Neuronal stem cell (in vitro differentiated cells): ENCODE results near the gene PCCA.

Source experiments
- DNase-seq: peaks from one replicate; pipeline ENCODE4 v3.0.0-alpha.2; 2013; ENCODE audit warnings: low spot score
- H2AFZ ChIP-seq: one replicate; pipeline ENCODE4 v1.6.1; 2013; ENCODE audit warnings: mild to moderate bottlenecking, low read length, inconsistent platforms
- H2AK5ac ChIP-seq: 2 replicates; pipeline ENCODE4 v1.6.1; 2013; ENCODE audit warnings: low read depth, mild to moderate bottlenecking, inconsistent platforms, low read length, moderate library complexity, mixed read lengths
- H2BK120ac ChIP-seq: 2 replicates; pipeline ENCODE4 v1.6.1; 2013; ENCODE audit warnings: low read depth, mild to moderate bottlenecking, inconsistent platforms, low read length, moderate library complexity, mixed read lengths
- H2BK12ac ChIP-seq: one replicate; pipeline ENCODE4 v1.6.1; 2013; ENCODE audit warnings: low read length, inconsistent platforms
- H2BK15ac ChIP-seq: 2 replicates; pipeline ENCODE4 v1.6.1; 2013; ENCODE audit warnings: mild to moderate bottlenecking, low read length, inconsistent platforms, mixed read lengths
- H2BK5ac ChIP-seq: one replicate; pipeline ENCODE4 v1.6.1; 2013; ENCODE audit warnings: inconsistent platforms, mild to moderate bottlenecking, low read length, moderate library complexity
- H3K14ac ChIP-seq: one replicate; pipeline ENCODE4 v1.6.1; 2013; ENCODE audit warnings: low read length, inconsistent platforms
- H3K18ac ChIP-seq: 2 replicates; pipeline ENCODE4 v1.6.1; 2013; ENCODE audit warnings: low read length, inconsistent platforms
- H3K23ac ChIP-seq: 2 replicates; pipeline ENCODE4 v1.6.1; 2013; ENCODE audit warnings: low read depth, mild to moderate bottlenecking, mixed read lengths, low read length, inconsistent platforms; ENCODE audit not compliant: poor library complexity
- H3K27ac ChIP-seq: replicated peaks from 3 replicates; pipeline ENCODE4 v1.5.1; 2013; ENCODE audit warnings: low read length, inconsistent platforms
- H3K27me3 ChIP-seq, 3 experiments: 2 replicates each; pipeline ENCODE4 v1.6.1; 2013; ENCODE audit warnings: low read length in 3 of 3, mild to moderate bottlenecking in 2 of 3, inconsistent platforms in 1 of 3, low read depth in 1 of 3, mixed read lengths in 1 of 3, moderate library complexity in 1 of 3; ENCODE audit not compliant: control insufficient read depth in 3 of 3, insufficient read depth in 3 of 3
- H3K36me3 ChIP-seq, 2 donors: replicated peaks in 1 of 2; 2 replicates each; pipeline ENCODE4 v1.6.1; 2013; ENCODE audit warnings: low read length in 2 of 2; ENCODE audit not compliant: control insufficient read depth in 2 of 2, insufficient read depth in 2 of 2
- H3K4ac ChIP-seq: 2 replicates; pipeline ENCODE4 v1.6.1; 2013; ENCODE audit warnings: inconsistent platforms, mild to moderate bottlenecking, low read length, moderate library complexity
- H3K4me1 ChIP-seq, 2 donors: 1 replicate in 1 of 2; 2 replicates in 1 of 2; pipeline ENCODE4 v1.6.1; 2013; ENCODE audit warnings: low read length in 2 of 2, low read depth in 1 of 2; ENCODE audit not compliant: control insufficient read depth in 2 of 2, insufficient read depth in 1 of 2
- H3K4me2 ChIP-seq: one replicate; pipeline ENCODE4 v1.6.1; 2013; ENCODE audit warnings: mild to moderate bottlenecking, low read length, inconsistent platforms; ENCODE audit not compliant: insufficient read depth, poor library complexity, severe bottlenecking
- H3K4me3 ChIP-seq, 2 donors: 2 replicates each; pipeline ENCODE4 v1.5.1; 2013; ENCODE audit warnings: low read length in 2 of 2, mild to moderate bottlenecking in 2 of 2, inconsistent platforms in 1 of 2, moderate library complexity in 1 of 2
- H3K79me1 ChIP-seq: one replicate; pipeline ENCODE4 v1.6.1; 2013; ENCODE audit warnings: low read depth, mild to moderate bottlenecking, inconsistent platforms, low read length, moderate library complexity
- H3K9ac ChIP-seq: one replicate; pipeline ENCODE4 v1.6.1; 2013; ENCODE audit warnings: mild to moderate bottlenecking, low read depth, low read length, inconsistent platforms; ENCODE audit not compliant: poor library complexity
- H3K9me3 ChIP-seq, 2 donors: replicated peaks in 1 of 2; 2 replicates each; pipeline versions ENCODE3 to v1.6.1; 2013; ENCODE audit warnings: low read length in 2 of 2, mild to moderate bottlenecking in 2 of 2, inconsistent platforms in 1 of 2, low read depth in 1 of 2, mixed read lengths in 1 of 2, moderate library complexity in 1 of 2; ENCODE audit not compliant: control insufficient read depth in 2 of 2, insufficient read depth in 1 of 2
- H4K8ac ChIP-seq: one replicate; pipeline ENCODE4 v1.6.1; 2013; ENCODE audit warnings: low read depth, mild to moderate bottlenecking, inconsistent platforms, low read length, moderate library complexity
- H4K91ac ChIP-seq: one replicate; pipeline ENCODE4 v1.6.1; 2013; ENCODE audit warnings: low read length, low read depth, mild to moderate bottlenecking, inconsistent platforms; ENCODE audit not compliant: poor library complexity
- WGBS, 2 donors: extraction: QIAGEN DNeasy Blood & Tissue Kit; methylation state at CpG; one replicate each; pipeline ENCODE4 v1.1.7; 2013; ENCODE audit warnings: missing lambda C conversion rate in 2 of 2, mixed read lengths in 1 of 2; ENCODE audit not compliant: insufficient read length in 2 of 2, insufficient replicate concordance in 1 of 2; ENCODE audit errors: extremely low coverage in 2 of 2; 5-methylcytosine and 5-hydroxymethylcytosine counted together

Gene PCCA

GRCh38 chr13:100528820-100529219, 439.9 kb downstream of the PCCA start:
- peak overlapping the region; percentile 44 for H3K18ac ChIP-seq
- no peak overlapping the region for H3K4me3 ChIP-seq
- no peak for DNase-seq
- peaks cover 2 to 62% of the 10 kb centered on the region in 2 donors for H3K36me3 ChIP-seq
- no peak overlapping the region for H2AK5ac ChIP-seq
- no peak overlapping the region for H4K8ac ChIP-seq
- H2BK120ac ChIP-seq: no peak overlapping the region
- no peak overlapping the region for H2AFZ ChIP-seq
- no peak overlapping the region for H4K91ac ChIP-seq
- H3K4me2 ChIP-seq: no peak overlapping the region
- H3K14ac ChIP-seq: no peak overlapping the region
- no peak overlapping the region for H3K9ac ChIP-seq
- H3K4ac ChIP-seq: no peak overlapping the region
- peaks cover 0 to 2% of the 10 kb centered on the region in 2 donors for H3K4me1 ChIP-seq
- no peaks in the 10 kb centered on the region for H3K79me1 ChIP-seq
- no peak overlapping the region for H2BK15ac ChIP-seq
- H2BK12ac ChIP-seq: no peak overlapping the region
- H3K27me3 ChIP-seq: no peaks in the 10 kb centered on the region
- H3K23ac ChIP-seq: no peak overlapping the region
- no peak overlapping the region for H3K27ac ChIP-seq
- no peak overlapping the region for H2BK5ac ChIP-seq
- H3K9me3 ChIP-seq: peaks cover 0 to 7% of the 10 kb centered on the region in 2 donors
- no CpG with 5 or more reads among the region's 11 CpGs for WGBS, 2 donors

- DNase-seq: no peak
- Histone ChIP-seq H3K4ac (no peak overlapping the region), H3K27ac (no peak overlapping the region), H3K79me1 (no peaks in the 10 kb centered on the region), H4K8ac (no peak overlapping the region), H2BK12ac (peak overlapping the region; percentile 43), H3K14ac (no peak overlapping the region), H3K36me3 (peaks cover 2 to 62% of the 10 kb centered on the region in 2 donors), H2BK5ac (no peak overlapping the region), H4K91ac (no peak overlapping the region), H2BK15ac (no peak overlapping the region), H2AK5ac (no peak overlapping the region), H3K9me3 (peaks cover 0 to 7% of the 10 kb centered on the region in 2 donors), H3K18ac (peak overlapping the region; percentile 23), H3K4me3 (no peak overlapping the region), H3K27me3 (no peaks in the 10 kb centered on the region), H3K23ac (peak overlapping the region; percentile 18), H3K4me2 (no peak overlapping the region), H2BK120ac (no peak overlapping the region), H3K4me1 (peaks cover 0 to 2% of the 10 kb centered on the region in 2 donors), H2AFZ (no peak overlapping the region), H3K9ac (no peak overlapping the region)
- WGBS, 2 donors: no CpG with 5 or more reads among the region's 15 CpGs
These were observed 440.9 kb downstream of the PCCA start for GRCh38 chr13:100529666-100530377.

DNA sequence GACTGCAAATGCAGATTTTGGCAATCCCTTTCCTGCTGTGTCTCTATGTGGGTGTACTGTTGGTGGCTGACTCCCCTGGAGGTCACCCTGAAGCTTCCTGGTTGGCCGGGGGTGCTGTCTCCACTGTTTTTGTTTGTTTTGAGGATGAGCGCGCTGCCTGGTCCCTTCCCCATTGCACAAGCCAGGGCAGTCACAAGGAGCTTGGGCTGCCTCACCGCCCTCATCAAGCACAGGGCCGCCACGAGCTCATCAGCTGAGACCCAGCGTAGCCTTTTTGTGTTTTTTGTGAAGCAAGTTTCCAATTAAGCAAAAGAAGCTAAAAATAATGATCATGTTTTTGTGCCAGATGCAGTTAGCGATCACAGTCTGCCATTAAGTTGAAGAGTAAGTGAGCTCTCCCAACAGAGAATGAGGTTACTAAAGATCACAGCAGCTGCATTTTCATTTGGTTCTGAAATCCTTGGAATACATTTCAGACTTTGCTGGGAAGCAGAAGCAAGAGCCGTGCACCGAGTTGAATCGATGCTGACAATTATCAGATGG, 441.8 kb downstream of the PCCA start:
- no CpG with 5 or more reads among the region's 11 CpGs for WGBS, 2 donors
- Histone ChIP-seq H3K23ac (no peak overlapping the region), H2BK120ac (no peak overlapping the region), H2BK5ac (no peak overlapping the region), H3K27me3 (no peaks in the 10 kb centered on the region), H3K9ac (no peak overlapping the region), H3K14ac (no peak overlapping the region), H2AK5ac (no peak overlapping the region), H3K79me1 (no peaks in the 10 kb centered on the region), H4K8ac (no peak overlapping the region), H3K4me2 (no peak overlapping the region), H4K91ac (no peak overlapping the region), H2BK15ac (no peak overlapping the region), H2AFZ (no peak overlapping the region), H3K4me1 (peaks cover 0 to 2% of the 10 kb centered on the region in 2 donors), H3K18ac (no peak overlapping the region), H3K27ac (no peak overlapping the region), H3K4me3 (no peak overlapping the region), H2BK12ac (no peak overlapping the region), H3K9me3 (peaks cover 0 to 7% of the 10 kb centered on the region in 2 donors), H3K36me3 (peaks cover 2 to 62% of the 10 kb centered on the region in 2 donors), H3K4ac (no peak overlapping the region)
- no peak for DNase-seq

DNA sequence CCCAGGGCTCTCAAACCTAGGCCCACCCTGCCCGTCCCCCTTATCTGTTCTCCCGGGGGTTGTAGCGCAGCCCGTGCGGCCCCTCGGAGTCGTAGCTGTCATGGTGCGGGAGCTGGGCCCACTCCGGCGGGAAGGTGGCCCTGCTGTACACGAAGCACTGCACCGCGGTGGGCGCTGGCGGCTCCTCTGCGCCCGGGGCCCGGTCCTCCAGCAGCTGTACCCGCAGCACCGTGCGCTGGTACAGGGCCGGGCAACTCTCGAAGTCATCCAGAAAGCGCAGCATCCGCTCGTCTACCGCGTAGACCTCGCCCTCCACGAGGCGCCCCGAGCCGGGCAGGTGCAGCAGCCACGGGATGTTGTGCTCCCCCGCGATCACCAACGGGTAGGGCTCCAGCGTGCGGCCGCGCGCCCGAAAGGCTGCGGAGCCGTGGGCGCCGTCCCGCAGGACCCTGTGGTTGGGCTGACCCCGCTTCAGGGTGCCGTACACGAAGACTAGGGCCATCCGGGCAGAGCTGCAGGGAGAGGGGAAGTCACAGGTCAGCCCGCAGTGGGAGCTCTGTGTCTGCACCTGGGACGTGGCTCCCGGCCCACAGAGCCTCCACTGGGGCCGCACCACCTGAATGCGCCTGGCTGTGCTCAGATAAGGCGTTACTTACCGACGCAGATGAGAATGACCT, 443.3 kb downstream of the PCCA start:
- Histone ChIP-seq H2BK5ac (no peak overlapping the region), H2BK120ac (no peak overlapping the region), H2AFZ (no peak overlapping the region), H3K9me3 (peaks cover 0 to 7% of the 10 kb centered on the region in 2 donors), H2BK15ac (no peak overlapping the region), H3K27ac (no peak overlapping the region), H3K79me1 (no peaks in the 10 kb centered on the region), H3K4me2 (no peak overlapping the region), H2AK5ac (no peak overlapping the region), H4K8ac (no peak overlapping the region), H3K4me1 (peaks cover 0 to 2% of the 10 kb centered on the region in 2 donors), H3K18ac (peak overlapping the region; percentile 73), H3K36me3 (peaks cover 2 to 59% of the 10 kb centered on the region in 2 donors), H3K4ac (no peak overlapping the region), H3K4me3 (no peak overlapping the region), H3K23ac (no peak overlapping the region), H3K9ac (no peak overlapping the region), H4K91ac (no peak overlapping the region), H2BK12ac (no peak overlapping the region), H3K27me3 (no peaks in the 10 kb centered on the region), H3K14ac (peak overlapping the region; percentile 58)
- DNase-seq: no peak
- no CpG with 5 or more reads among the region's 60 CpGs for WGBS, 2 donors
